GM19043 (cell line): ENCODE results near the gene APLP1.
"Not testable (repeated sequence)": the region's sequence is repeated elsewhere in the genome, so short reads cannot be mapped to it uniquely, and the experiment has no call there.

ENCODE experiments used
- ATAC-seq: cut with Tn5 transposase; IDR thresholded peaks from one replicate; pipeline ENCODE4 v1.9.1; 2021; ENCODE audit warnings: low read depth; ENCODE audit not compliant: unreplicated experiment

Gene APLP1

GRCh38 chr19:35851213-35852028 is 17.0 kb upstream of the APLP1 start:
- no peak for ATAC-seq

DNA sequence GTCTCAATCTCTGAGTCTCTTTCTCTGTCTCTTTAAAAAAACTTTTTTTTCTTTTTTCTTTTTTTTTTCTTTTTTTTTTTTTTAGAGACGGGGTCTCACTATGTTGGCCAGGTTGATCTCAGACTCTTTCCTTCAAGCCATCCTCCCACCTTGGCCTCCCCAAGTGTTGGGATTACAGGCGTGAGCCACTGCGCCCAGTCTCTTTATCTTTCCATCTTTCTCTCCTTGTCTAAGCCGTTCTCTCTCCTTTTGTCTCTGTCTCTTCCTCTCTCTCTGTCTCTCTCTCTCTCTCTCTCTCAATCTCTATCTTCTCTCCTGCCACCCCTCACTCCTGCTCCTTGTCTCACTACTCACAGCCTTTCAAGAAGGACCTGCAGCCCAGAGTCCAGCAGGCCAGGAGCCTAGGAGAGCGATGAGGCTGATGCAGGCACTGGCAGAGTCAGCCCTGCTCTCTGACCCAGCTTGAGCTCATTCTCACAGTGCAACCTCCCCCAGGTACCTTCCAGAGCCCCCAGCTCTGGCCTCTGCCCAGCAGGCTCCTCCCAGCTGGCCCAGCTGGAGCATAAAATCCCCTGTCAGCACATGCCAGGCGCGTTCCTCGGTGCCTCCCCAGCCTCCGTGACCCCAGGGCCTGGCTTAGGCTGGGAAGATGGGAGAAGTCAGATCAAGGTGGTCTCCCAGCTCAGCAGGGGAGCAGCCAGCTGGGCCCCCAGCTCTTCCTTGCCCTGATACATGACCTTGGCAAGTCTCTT is 16.2 kb upstream of the APLP1 start, which contains the start of gene NPHS1:
NPHS1 (minus strand) TSS at position 476 of the 752 bp plus-strand sequence. CDS start 667 bp downstream, outside the sequence.
- no peak for ATAC-seq

GRCh38 chr19:35853038-35853756 is 15.2 kb upstream of the APLP1 start:
- ATAC-seq, result no peak

- no peak for ATAC-seq
These were observed 11.7 kb upstream of the APLP1 start, which contains the start of gene KIRREL2 for GRCh38 chr19:35856546-35857149. Gene KIRREL2, plus strand, starts transcription at chr19:35856911. Its CDS starts 209 bp downstream, at chr19:35857120.

- no peak for ATAC-seq
These were observed 10.1 kb upstream of the APLP1 start for GRCh38 chr19:35858311-35858710.

GRCh38 chr19:35859414-35859813 is 9.0 kb upstream of the APLP1 start:
- no peak for ATAC-seq

DNA sequence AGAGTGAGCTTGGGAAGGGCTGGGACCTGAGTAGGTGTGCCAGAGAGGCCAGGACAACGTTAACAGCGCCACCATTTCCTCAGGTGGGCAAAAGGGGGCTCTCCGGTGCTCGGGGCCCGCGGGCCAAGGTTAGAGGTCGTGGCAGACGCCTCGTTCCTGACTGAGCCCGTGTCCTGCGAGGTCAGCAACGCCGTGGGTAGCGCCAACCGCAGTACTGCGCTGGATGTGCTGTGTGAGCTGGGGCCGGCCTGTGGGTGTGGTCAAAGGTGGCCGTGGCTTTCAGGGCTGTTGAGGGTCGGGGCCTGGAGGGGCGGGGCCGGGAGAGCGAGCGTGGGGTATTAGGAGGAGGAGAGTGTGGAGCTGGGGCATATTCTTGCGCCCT is 7.9 kb upstream of the APLP1 start:
- ATAC-seq, result no peak

DNA sequence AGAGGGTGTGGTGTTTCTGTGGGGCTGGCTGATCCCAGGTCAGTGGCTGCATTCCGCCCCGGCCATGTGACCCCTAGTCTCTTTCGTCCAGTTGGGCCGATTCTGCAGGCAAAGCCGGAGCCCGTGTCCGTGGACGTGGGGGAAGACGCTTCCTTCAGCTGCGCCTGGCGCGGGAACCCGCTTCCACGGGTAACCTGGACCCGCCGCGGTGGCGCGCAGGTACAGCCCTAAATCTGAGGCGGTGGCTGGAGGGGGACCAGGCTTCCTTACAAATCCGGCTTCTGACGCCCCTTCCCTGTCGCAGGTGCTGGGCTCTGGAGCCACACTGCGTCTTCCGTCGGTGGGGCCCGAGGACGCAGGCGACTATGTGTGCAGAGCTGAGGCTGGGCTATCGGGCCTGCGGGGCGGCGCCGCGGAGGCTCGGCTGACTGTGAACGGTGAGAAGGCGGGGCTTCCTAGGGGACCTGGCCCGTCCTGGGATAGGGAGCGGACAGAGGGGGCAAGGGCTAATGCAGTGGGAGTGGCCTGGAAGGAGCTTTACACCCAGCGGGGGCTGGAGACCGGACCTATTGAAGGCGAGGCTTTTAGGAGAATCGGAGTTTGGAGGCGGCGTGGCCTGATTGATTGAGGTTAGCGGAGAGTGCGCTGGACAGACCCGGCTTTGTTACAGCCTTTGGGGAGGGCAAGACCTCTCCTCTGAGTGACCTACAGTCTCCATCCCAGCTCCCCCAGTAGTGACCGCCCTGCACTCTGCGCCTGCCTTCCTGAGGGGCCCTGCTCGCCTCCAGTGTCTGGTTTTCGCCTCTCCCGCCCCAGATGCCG is 7.3 kb upstream of the APLP1 start:
- ATAC-seq, result no peak

- no peak for ATAC-seq
These were observed 6.7 kb upstream of the APLP1 start for GRCh38 chr19:35861640-35862160.

- no peak for ATAC-seq
These were observed 5.8 kb upstream of the APLP1 start for GRCh38 chr19:35862528-35862927.

GRCh38 chr19:35863018-35863417 is 5.4 kb upstream of the APLP1 start:
- ATAC-seq, result no peak

DNA sequence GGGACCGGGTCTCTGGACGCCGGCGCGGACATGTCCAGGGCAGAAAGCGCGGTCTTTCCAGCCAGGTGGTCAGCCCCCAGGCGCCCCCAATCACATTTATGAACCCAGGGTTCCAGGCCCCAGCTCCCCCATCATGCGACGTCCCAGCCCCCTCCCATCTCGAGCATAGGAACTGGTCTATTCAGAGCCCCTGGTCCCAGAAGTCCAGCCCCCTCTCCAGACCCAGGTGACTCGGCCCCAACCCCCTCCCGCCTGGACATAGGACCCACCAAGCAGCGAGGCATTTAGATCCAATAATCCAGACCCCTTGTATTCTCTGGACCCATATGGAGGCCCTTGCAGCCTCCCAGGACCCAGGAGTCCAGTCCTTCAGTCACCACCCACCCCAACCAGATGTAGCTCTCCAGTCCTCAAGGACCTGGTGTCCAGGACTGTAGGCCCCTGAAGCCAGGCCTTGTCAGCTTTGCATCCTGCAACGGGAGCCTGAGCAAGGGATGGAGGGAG is 501 bp downstream of the APLP1 start:
- ATAC-seq, result no peak

DNA sequence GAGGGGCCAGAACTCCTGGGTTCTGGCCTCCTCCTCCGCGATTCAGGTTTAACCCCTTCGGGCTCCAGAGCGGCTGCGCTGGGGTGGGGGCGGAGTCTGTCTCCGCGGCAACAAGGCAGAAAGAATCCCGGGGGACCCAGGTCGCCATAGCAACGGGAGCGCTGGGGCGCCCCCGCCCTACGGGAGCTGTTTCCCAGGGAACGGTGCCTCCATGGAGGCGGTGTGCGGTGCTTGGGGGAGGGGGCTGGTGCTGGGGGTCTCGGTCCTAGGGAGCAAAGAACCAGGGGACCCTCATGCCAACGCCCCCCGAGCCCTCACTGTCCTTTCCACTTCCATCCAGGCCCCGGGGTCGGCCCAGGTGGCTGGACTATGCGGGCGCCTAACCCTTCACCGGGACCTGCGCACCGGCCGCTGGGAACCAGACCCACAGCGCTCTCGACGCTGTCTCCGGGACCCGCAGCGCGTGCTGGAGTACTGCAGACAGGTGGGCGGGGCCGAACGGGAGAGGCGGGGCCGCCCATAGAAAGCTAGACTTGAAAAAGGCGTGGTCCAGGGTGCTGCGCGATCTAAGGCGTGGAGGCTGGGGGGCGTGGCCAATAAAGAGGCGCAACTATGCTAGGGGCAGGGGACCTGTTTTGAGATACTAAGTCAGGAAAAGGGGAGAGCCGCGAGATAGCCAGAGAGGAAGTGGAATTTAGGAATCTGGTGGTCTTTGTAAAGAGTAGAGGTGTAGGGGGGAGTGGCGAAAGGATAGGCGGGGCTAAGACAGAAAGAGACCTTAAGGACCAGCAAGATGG is 1.2 kb downstream of the APLP1 start:
- ATAC-seq, result no peak

DNA sequence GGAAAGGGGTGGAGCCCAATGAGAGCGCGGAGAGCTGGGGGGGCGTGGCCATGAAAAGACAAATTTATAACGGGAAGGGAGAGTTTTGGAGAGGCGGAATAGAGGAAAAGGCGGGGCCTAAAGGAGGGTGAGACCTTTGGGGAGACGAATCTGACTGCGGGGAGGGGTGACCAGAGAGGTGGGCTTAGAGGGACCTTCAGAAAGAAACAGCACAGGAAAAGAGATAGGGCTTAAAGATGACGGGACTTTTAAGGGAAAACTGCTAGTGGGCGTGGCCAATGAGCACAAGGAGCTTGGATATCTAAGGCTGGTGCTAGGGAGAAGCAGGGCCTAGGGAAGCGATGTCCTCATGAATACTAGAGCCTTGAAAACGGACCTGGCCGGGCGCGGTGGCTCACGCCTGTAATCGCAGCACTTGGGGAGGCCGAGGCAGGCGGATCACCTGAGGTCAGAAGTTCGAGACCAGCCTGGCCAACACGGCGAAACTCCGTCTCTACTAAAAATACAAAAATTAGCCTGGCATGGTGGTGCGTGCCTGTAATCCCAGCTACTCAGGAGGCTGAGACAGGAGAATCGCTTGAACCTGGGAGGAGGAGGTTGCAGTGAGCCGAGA is 1.9 kb downstream of the APLP1 start:
- not testable (repeated sequence) for ATAC-seq

- ATAC-seq, result no peak
These were observed 2.4 kb downstream of the APLP1 start for GRCh38 chr19:35870798-35871197.

- ATAC-seq, result no peak
These were observed 3.2 kb downstream of the APLP1 start for GRCh38 chr19:35871611-35872010.

GRCh38 chr19:35872180-35872579 is 3.8 kb downstream of the APLP1 start:
- no peak for ATAC-seq

DNA sequence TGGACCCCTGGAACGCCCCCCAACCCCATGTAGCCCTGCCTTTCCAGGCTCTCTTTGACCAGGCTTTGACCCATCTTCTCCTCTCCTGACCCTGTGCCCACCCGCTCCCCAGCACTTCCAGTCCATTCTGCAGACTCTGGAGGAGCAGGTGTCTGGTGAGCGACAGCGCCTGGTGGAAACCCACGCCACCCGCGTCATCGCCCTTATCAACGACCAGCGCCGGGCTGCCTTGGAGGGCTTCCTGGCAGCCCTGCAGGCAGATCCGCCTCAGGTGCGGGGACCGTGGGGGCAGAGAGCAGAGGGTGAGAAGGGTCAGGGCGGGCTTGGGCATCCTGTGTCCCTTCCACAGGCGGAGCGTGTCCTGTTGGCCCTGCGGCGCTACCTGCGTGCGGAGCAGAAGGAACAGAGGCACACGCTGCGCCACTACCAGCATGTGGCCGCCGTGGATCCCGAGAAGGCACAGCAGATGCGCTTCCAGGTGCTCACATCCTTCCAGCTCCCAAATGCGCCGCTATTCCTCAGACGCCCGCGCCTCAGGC is 6.1 kb downstream of the APLP1 start:
- ATAC-seq, result no peak
